CD4-positive, alpha-beta T cell treated with Interleukin-1 beta for 1 hour (primary cell): ENCODE results near the gene RANBP1.

Experiments used
- DNase-seq, 2 donors: peaks; one replicate each; pipeline ENCODE4 v3.0.0-alpha.2; 2020 to 2022

The RANBP1 gene

GRCh38 chr22:20125201-20126174 is 9.6 kb downstream of the RANBP1 start:
- DNase-seq: no peak

- no peak for DNase-seq
Measured at GRCh38 chr22:20126284-20127029, 10.6 kb downstream of the RANBP1 start.

GRCh38 chr22:20127318-20127868 is 11.5 kb downstream of the RANBP1 start:
- DNase-seq: no peak

GRCh38 chr22:20127869-20128618 is 12.1 kb downstream of the RANBP1 start:
- DNase-seq: no peak

GRCh38 chr22:20128619-20128901 is 12.7 kb downstream of the RANBP1 start:
- no peak for DNase-seq

- peak; percentile 35 to 66 for DNase-seq
Measured at GRCh38 chr22:20128902-20129746, 13.2 kb downstream of the RANBP1 start.

GRCh38 chr22:20129747-20130014 is 13.8 kb downstream of the RANBP1 start:
- DNase-seq: no peak

GRCh38 chr22:20130319-20130718 is 14.4 kb downstream of the RANBP1 start:
- peak in 1 of 2 donors; percentile 6 for DNase-seq

GRCh38 chr22:20130731-20131596 is 15.1 kb downstream of the RANBP1 start:
- peak; percentile 82 to 83 for DNase-seq

- peak; percentile 34 to 46 for DNase-seq
Measured at GRCh38 chr22:20131597-20131858, 15.6 kb downstream of the RANBP1 start, which contains the start of gene ZDHHC8. ZDHHC8 (plus strand) TSS chr22:20131804; CDS start chr22:20131948, 144 bp downstream.

- DNase-seq: no peak
Measured at GRCh38 chr22:20131859-20132685, 16.2 kb downstream of the RANBP1 start.

GRCh38 chr22:20132686-20133246 is 16.9 kb downstream of the RANBP1 start:
- no peak for DNase-seq

- DNase-seq: no peak
Measured at GRCh38 chr22:20133930-20134549, 18.1 kb downstream of the RANBP1 start.

- no peak for DNase-seq
Measured at GRCh38 chr22:20135265-20135664, 19.4 kb downstream of the RANBP1 start.

- DNase-seq: no peak
Measured at GRCh38 chr22:20135806-20136602, 20.1 kb downstream of the RANBP1 start.

- DNase-seq: no peak
Measured at GRCh38 chr22:20136603-20136873, 20.6 kb downstream of the RANBP1 start.

GRCh38 chr22:20137113-20137512 is 21.2 kb downstream of the RANBP1 start:
- no peak for DNase-seq

- DNase-seq: no peak
Measured at GRCh38 chr22:20137671-20138416, 21.9 kb downstream of the RANBP1 start.

- no peak for DNase-seq
Measured at GRCh38 chr22:20138417-20138738, 22.5 kb downstream of the RANBP1 start.
